Measurements from ENCODE around the gene SUCLG1. TPM values are rescaled to one million over a fixed set of nuclear protein-coding genes. Genes with fewer than 3 reads are reported as not detected.
"Not testable (repeated sequence)": the region's sequence is repeated elsewhere in the genome, so short reads cannot be mapped to it uniquely, and the experiment has no call there.

The SUCLG1 gene
- polyA plus RNA-seq, 3 donors: 160 to 198 (median 164) TPM

DNA sequence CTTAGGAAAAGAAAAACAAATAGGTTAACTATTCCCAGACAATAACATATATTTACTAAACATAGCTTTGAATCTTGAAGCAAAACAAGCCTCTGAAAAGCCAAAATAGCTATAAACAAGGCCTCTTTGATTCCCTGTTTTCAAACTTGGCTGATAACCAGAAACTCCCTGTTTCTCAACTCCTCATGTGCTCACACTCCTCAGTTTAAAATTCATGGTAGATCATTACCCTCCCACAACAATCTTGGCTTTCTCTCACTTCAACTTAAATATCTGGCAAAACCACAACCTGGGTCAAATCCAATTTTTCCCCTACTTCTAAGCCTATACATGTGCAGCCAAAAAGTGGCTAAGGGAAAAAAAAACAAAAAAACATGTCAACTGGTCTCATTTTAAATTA lies 15.6 kb downstream of the SUCLG1 start:
- DNase-seq (ENCODE audit: extremely low read depth in 1 of 11, low read depth in 9 of 11, low spot score in 4 of 11): no peak

DNA sequence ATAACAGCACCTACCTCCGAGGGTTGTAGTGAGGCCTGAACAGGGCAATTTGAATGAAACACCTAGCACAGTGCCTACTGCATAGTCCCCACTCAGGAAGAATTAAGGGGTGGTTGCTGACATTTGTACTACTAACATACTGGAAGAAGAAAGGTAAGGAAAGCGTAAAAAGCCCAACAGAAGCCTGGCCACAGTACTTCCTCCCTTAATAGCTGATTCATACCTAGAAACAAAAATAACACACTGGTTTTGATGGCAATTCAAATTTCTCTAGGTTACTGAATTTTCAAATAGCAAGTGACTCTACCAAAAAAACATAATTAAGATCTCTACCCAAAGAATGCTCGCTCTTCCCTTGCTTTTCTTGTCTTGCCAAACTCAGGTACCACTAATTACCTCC lies 16.2 kb downstream of the SUCLG1 start:
- no peak for DNase-seq (ENCODE audit: extremely low read depth in 1 of 11, low read depth in 9 of 11, low spot score in 4 of 11)

DNA sequence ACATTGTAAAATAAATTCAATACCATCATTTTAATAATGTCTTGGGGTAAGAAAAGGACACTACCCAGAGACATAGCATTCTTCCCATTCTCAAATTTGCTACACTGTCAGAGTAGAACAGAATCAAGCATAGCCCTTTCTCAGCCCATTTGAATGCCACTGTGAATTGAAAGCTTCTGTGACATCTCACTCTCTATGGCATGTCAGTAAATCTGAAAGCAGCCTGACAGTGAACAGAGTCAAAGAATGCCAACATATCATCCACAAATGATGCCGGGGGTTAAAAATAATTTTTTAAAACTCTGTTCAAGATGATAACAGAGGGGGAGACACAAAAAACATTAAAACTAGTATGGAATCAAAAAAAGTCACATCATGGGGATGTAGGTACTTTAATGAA lies 17.6 kb downstream of the SUCLG1 start:
- DNase-seq (ENCODE audit: extremely low read depth in 1 of 11, low read depth in 9 of 11, low spot score in 4 of 11): no peak

DNA sequence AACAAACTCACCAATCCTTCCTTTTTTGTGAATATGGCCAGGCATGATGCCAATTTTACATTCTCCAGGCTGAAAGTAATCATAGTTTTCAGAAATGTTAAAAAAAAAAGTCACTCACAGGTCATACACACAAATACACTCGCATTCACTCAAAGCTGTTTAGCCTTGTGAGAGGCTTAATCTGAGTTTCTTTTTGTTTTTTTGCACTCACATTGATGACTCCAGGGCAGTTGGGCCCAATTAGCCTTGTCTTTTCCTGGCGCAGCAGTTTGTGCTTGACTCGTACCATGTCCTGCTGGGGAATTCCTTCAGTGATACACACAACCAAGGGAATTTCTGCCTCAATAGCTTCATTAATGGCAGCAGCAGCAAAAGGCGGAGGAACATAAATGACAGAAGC lies 18.0 kb downstream of the SUCLG1 start:
- no peak for DNase-seq (ENCODE audit: extremely low read depth in 1 of 11, low read depth in 9 of 11, low spot score in 4 of 11)

DNA sequence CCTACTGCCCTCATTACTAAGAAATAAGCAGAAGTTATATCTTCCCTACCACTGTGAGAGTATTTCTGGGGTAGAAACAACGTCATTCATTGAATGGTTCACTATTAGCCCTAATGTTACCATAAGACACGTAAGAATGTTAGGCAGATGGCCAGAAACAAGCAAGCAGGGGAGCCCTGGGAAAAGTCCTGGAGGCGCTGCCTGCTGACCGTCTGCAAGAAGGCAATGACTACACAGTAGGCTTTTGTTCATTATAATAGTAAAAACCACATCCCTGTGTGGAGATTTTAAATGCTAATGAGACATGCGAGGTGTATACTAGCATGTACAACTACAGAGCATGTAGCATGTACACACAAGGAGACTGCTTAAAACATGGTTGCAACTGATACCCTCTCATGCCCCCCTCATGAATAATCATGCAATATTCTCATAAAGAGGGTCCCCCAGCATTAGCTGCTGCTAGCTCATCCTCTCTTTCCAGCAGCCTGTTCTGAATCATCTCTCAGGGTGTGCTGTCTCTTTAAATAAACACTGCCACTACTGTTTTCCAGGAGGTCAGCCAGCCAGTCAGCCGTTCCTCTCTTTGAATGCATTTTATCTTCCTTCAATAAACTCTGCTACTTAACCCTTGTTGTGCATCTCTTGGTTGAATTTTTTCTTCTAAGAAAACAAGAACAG lies 23.6 kb downstream of the SUCLG1 start:
- peak in 1 of 11 donors; percentile 13 for DNase-seq (ENCODE audit: extremely low read depth in 1 of 11, low read depth in 9 of 11, low spot score in 4 of 11)

DNA sequence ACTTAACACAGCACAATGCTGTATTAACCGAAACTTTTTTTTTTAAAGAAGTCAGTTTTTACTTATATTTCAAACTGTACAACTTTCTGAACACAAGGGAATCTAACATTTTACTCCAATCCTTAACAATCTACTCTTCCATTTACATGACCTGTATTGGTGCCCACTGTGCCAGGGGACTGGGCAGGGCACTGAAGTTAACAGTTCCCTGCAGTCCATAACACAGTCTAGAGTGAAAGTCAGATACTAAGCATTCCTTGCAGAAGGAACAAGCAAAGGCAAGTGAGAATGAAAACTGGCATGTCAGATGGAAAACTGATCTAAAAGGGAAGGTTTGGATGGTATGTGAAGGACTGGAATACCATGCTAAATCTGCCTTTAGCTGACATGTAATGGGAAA lies 29.8 kb downstream of the SUCLG1 start:
- no peak for DNase-seq (ENCODE audit: extremely low read depth in 1 of 11, low read depth in 9 of 11, low spot score in 4 of 11)

DNA sequence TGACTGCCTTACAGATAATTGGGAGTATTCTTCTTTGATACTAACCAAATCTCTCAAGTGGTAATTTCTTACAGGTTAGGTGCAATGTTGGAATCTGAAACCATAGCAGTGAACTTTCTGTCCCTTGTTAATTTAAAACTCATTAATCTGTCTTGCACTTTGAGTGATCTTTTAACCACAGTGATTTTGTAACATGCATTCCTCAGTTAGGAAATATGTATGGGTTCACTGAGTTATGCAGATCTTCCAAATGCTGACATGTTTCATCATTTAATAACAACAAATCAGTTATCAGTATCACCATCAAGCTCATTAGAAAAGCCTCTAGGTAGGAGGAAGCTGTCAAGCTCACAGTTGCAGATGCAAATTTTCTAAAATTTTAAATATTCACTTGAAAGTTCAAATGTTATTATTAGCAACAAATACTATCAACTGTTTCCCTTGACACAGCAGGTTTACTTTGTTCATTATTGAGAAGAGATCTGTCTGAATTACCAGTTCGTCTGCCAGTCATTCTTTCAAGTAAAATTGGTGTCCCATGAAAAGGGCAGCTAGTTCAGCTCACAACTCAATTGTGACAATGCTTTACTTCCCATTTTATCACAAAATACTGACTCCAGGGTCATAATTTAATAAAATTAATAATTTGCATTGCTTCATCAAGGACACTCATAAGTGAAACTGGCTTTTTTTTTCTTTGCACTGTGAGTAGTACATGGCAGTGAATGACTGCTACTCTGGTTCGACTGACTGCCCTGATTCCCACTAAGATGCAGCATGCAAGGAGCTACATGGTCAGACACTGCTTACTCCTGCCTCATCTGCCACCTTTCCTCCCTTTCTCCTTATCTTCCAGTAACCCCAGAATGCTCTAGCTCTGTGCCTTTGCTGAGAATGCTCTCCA lies 31.6 kb downstream of the SUCLG1 start:
- DNase-seq (ENCODE audit: extremely low read depth in 1 of 11, low read depth in 9 of 11, low spot score in 4 of 11): no peak

DNA sequence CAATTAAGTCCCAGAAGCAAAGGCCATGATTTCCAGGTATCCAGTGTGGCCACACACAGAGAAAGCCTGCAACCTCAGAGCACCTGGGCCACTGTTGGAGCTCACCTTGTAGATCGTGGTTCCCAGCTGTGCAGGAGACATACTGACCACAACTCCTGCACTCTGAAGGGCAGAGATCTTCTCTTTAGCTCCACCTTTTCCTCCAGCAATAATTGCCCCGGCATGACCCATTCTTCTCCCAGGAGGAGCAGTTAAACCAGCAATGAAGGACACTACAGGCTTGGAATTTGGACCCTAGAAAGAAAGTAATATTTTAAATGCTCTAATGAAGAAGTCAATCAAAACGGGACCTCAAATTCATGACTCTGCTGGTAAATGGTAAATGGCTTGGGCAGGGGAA lies 33.8 kb downstream of the SUCLG1 start:
- DNase-seq (ENCODE audit: extremely low read depth in 1 of 11, low read depth in 9 of 11, low spot score in 4 of 11): no peak

DNA sequence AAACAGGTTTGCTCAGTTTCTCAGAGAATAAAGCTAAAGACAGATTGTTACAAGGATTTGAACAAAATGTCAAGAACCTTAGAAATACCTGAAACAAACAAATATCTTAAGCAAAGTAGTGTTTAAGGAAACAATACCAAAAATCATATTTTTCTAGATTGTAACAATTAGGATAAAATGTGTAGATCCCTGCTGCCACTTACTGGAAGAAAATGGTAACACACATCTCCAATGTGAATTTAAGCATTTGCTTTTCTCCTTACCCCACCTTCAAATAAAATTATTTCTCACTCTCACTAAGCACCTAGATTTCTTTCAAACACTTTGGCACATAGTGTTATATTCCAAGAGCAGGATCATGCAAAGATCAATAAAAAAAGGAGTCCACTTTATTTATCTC lies 34.9 kb downstream of the SUCLG1 start:
- DNase-seq (ENCODE audit: extremely low read depth in 1 of 11, low read depth in 9 of 11, low spot score in 4 of 11): no peak

DNA sequence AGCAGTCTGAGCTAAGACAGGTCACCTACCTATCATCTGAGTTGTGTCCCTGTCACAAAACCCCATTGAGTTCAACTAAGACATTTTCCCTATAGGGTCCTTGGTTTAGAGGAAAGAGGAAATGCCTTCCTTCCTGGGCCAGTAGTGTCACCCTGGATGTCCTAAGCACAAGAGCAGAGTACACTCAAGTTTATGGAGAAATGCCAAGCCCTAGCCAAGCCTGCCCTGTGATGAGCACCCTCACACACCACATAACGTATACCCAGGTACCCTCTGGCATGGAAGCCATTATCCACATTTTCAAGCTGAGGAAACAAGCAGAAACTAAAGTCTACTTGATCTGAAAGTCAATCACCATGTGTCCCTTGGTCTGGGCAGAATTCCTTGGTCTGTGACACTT lies 37.3 kb downstream of the SUCLG1 start:
- DNase-seq (ENCODE audit: extremely low read depth in 1 of 11, low read depth in 9 of 11, low spot score in 4 of 11): no peak

DNA sequence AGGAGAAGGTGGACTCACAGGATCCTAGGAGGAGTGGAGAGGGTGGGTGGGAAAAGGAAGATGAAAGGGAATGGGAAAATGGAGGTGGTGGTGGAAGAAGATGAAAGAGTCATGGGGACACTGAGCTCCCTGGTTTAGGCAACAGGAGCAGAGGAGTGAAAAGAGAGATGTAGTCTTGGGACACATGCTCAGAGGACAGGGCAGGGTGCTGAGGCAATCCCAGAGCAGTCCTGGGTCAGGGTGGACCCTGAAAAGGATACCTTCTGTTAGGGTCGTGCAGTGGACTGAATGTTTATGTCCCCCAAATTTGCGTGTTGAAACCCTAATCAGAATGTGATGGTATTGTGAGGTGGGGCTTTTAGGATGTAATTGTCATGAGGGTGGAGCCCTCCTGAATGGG lies 37.9 kb downstream of the SUCLG1 start:
- no peak for DNase-seq (ENCODE audit: extremely low read depth in 1 of 11, low read depth in 9 of 11, low spot score in 4 of 11)

DNA sequence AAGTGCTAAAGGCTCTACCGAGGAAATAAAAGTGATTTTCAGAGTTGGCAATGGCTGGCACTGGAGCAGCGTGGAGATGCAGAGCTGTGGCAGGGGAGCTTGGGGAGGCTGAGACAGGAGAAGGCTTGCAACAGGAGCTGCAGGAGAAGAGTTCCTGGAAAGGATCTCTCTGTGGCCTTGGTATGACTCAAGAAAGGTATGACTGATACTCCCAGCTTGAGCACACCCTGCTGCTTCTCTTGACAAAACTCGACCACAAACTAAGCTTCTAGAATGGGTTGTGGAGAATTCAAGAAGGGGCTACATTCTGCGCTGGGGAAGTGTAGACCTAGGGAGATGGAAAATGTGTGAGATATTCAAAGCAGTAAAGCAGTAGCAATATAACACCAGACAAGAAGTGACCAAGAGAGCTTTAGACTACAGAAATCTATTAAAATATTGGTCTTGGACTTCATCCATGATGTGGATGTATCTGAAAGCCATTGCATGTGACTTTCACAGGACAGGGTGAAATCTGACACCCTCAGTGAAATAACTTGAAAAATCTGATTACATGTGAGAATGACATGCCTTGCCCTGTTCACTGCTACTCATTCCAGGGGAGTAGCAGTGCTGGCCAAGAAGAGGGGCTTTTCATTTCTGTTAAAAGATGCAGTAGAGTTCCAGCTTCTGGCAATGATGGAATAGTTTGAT lies 41.5 kb downstream of the SUCLG1 start:
- DNase-seq (ENCODE audit: extremely low read depth in 1 of 11, low read depth in 9 of 11, low spot score in 4 of 11): no peak

DNA sequence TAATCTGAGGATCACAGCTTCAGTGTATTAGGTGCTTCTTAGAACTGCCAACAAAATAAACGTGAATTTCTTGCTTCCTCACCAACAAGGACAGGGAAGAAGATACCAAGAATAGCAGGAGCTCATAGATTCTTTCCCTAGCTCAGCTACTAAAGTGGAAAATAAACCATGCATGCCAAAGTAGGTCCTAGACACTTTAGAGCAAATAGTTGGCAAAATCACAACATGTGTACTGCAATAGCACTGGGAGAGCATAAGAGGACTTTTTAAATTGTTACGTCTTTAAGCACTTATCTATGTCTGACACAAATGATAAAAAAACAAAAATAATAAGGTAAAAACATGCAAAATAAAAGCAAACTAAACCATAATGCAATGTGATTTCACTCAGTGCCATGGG lies 49.5 kb downstream of the SUCLG1 start:
- DNase-seq (ENCODE audit: extremely low read depth in 1 of 11, low read depth in 9 of 11, low spot score in 4 of 11): no peak

DNA sequence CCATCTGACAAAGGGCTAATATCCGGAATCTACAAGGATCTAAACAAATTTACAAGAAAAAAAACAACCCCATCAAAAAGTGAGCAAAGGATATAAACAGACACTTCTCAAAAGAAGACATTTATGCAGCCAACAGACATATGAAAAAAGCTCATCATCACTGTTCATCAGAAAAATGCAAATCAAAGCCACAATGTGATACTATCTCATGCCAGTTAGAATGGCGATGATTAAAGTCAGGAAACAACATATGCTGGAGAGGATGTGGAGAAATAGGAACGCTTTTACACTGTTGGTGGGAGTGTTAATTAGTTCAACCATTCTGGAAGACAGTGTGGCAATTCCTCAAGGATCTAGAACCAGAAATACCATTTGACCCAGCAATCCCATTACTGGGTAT lies 57.0 kb downstream of the SUCLG1 start:
- DNase-seq (ENCODE audit: extremely low read depth in 1 of 11, low read depth in 9 of 11, low spot score in 4 of 11): not testable (repeated sequence)

DNA sequence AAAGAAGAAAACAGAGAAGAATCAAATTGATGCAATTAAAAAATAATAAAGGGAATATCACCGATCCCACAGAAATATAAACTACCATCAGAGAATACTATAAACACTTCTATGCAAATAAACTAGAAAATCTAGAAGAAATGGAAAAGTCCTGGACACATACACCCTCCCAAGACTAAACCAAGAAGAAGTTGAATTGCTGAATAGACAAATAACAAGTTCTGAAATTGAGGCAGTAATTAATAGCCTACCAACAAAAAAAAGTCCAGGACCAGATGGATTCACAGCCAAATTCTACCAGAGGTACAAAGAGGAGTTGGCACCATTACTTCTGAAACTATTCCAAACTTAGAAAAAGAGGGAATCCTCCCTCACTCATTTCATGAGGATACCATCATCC lies 59.2 kb downstream of the SUCLG1 start:
- not testable (repeated sequence) for DNase-seq (ENCODE audit: extremely low read depth in 1 of 11, low read depth in 9 of 11, low spot score in 4 of 11)

DNA sequence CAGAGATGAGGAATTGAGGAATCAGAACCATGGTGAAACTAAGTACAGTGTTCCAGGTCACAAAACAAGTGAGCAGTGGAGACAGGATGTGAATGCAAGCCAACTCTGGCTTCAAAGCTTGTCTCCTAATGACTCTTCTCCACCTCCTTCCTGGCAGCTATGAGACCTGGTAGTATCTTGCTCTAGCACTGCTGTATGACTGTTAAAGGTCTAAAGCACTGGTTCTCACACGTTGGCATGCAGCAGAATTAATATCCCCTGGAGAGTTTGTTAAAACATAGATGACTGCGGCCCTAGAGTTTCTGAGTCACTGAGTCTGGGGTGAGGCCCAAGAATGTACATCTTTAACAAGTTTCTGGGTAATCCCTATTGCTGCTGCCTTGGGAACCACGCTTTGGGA lies 63.3 kb downstream of the SUCLG1 start:
- DNase-seq (ENCODE audit: extremely low read depth in 1 of 11, low read depth in 9 of 11, low spot score in 4 of 11): no peak

DNA sequence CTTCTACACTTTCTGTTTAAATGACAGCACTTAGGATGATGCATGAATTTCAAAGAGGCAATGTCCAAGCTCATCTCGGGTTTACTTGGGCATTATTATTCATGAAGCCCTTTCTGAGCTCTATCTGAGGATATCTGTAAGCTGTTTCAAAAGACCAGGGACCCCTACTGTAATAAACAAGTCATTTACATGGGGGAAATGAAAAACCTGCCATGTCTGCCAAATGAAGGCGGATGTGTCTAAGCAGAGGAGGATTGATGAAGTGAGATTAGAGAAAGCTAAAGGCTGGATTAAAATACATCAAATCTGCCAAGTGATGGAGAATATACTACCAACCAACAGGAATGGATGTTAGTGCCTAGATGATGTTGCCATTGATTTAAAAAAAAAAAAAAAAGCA lies 64.5 kb downstream of the SUCLG1 start:
- no peak for DNase-seq (ENCODE audit: extremely low read depth in 1 of 11, low read depth in 9 of 11, low spot score in 4 of 11)

DNA sequence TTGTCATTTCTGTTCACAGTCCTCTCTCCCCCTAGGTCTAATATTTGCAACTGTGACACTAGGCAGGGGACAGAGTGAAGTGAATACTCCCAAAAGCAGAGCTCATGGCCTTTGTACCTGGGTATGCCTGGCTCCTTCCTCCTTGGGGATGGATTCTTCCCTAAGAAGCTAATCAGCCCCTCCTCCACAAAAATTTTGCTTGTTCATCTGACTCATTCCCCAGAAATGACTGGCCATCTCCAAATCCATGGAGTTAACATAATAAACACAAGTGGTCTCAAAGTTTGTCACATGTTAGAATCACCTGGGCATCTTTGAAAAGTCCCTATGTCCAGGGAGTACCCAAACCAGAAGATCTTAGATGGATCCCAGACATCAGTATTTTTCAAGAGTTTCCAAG lies 65.3 kb downstream of the SUCLG1 start:
- DNase-seq (ENCODE audit: extremely low read depth in 1 of 11, low read depth in 9 of 11, low spot score in 4 of 11): no peak

DNA sequence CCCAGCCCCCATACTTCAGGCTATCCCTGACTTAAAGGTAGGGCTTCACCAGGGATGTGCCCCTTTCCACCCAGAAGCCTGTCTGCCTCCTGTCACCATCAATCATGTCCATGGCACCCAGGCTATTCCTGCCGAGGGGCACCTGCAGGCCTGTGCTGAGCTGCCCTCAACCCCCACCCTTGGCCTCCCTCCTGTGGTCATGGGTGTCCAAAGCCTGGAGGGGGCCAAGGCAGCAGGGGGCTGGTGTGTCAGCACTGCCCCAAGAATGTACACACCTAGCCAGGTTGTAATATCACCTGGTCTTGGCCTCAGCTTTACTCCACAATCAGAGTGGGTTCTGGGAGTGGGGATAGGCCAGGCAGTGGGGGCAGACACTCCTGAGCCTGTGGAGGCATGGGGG lies 69.3 kb downstream of the SUCLG1 start:
- DNase-seq (ENCODE audit: extremely low read depth in 1 of 11, low read depth in 9 of 11, low spot score in 4 of 11): no peak

DNA sequence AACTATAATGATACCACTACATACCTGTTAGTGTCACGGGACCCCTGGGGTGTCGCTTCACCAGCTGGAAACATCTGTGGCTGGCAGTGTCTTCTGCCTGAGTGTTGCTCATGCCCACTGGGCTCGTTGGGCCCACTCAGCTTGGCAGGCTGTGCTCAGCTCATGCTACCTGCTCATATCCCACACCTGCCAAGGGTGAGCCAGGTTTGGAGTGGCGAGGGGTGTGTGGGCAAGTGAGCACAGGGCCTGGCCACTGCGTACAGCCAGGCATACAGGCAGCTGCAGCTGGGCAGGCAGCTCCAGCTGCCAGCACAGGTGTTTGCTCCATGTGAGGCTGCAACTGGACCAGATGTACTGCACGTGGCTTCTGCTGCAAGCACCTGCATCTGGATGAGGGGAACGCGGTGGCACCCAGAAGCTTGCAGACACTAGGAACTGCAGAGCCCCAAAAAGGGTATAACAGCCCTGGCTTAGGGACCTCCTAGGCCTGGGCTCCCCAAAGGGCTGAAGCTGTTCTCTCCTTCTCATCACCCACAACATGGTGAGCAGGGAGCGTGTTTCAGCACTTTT lies 70.1 kb downstream of the SUCLG1 start:
- no peak for DNase-seq (ENCODE audit: extremely low read depth in 1 of 11, low read depth in 9 of 11, low spot score in 4 of 11)
